H1 (cell line): ENCODE data around the gene GNAS.
A peak's percentile ranks its signal among the peaks of the same experiment; 100 is the strongest.

Experiments
- CTCF ChIP-seq, 3 experiments: IDR thresholded peaks; 1 replicate in 2 of 3; 2 replicates in 1 of 3; pipeline versions ENCODE4 v1.5.1 to v1.6.1; 2011; ENCODE audit warnings: low read length in 3 of 3, mild to moderate bottlenecking in 3 of 3, inconsistent platforms in 2 of 3, low read depth in 1 of 3, moderate library complexity in 1 of 3; ENCODE audit not compliant: insufficient read depth in 1 of 3; ENCODE audit errors: control extremely low read depth in 1 of 3
- EGR1 ChIP-seq: IDR thresholded peaks from 2 replicates; pipeline ENCODE4 v1.6.1; 2011; ENCODE audit warnings: low read depth, low read length, borderline replicate concordance
- EZH2 ChIP-seq: fragments of 200-600 bp; sonication (generic); IDR thresholded peaks from 2 replicates; pipeline ENCODE4 v1.7.1; 2012; ENCODE audit warnings: low read depth, mild to moderate bottlenecking, moderate library complexity, low read length, inconsistent platforms; ENCODE audit not compliant: severe bottlenecking
- MAX ChIP-seq: IDR thresholded peaks from 2 replicates; pipeline ENCODE4 v1.6.1; 2012; ENCODE audit warnings: inconsistent platforms
- POLR2A ChIP-seq, 2 experiments: IDR thresholded peaks; 1 replicate in 1 of 2; 2 replicates in 1 of 2; pipeline ENCODE4 v1.6.1; 2011; ENCODE audit warnings: low read depth in 2 of 2, low read length in 2 of 2, mild to moderate bottlenecking in 2 of 2; ENCODE audit errors: control extremely low read depth in 1 of 2
- RAD21 ChIP-seq, 2 experiments: IDR thresholded peaks in 1 of 2; conservative IDR thresholded peaks in 1 of 2; 2 replicates each; pipeline ENCODE4 v1.6.1; 2011; ENCODE audit warnings: low read depth in 2 of 2, low read length in 2 of 2, improper control_type of control experiment in 1 of 2, inconsistent platforms in 1 of 2, mild to moderate bottlenecking in 1 of 2, moderate library complexity in 1 of 2
- SIN3A ChIP-seq, 2 experiments: IDR thresholded peaks in 1 of 2; conservative IDR thresholded peaks in 1 of 2; 2 replicates each; pipeline ENCODE4 v1.6.1; 2011 to 2012; ENCODE audit warnings: low read length in 2 of 2, improper control_type of control experiment in 1 of 2, low read depth in 1 of 2, mild to moderate bottlenecking in 1 of 2
- USF2 ChIP-seq: IDR thresholded peaks from 2 replicates; pipeline ENCODE4 v1.6.1; 2011; ENCODE audit warnings: low read length, improper control_type of control experiment

- TF ChIP-seq CTCF (IDR thresholded peaks at IDR 0.05; ENCODE audit: control extremely low read depth in 1 of 3, insufficient read depth in 1 of 3, low read depth in 1 of 3, low read length in 3 of 3) (no peak), EZH2 (no peak), RAD21 (IDR thresholded peaks at IDR 0.05 in 1 of 2, conservative IDR thresholded peaks at IDR 0.05 in 1 of 2; ENCODE audit: low read depth in 2 of 2, low read length in 2 of 2) (no peak), SIN3A (conservative IDR thresholded peaks at IDR 0.05 in 1 of 2, IDR thresholded peaks at IDR 0.05 in 1 of 2; ENCODE audit: low read depth in 1 of 2, low read length in 2 of 2) (0 out of 4 replicates have a peak, but pooled peaks of 1 of the 2 experiments have one; percentile 50), POLR2A (IDR thresholded peaks at IDR 0.05; ENCODE audit: control extremely low read depth in 1 of 2, low read depth in 2 of 2, low read length in 2 of 2) (no peak), EGR1 (no peak), MAX (no peak), USF2 (no peak)
Measured at GRCh38 chr20:58903614-58904013, 51.1 kb downstream of the GNAS start.
